NCI-H187 (cell line): ENCODE measurements around the gene FOXI2.

ENCODE experiments used
- DNase-seq, 2 experiments: peaks; one replicate each; lab custom pipeline; 2025; lab: John Stamatoyannopoulos, UW

The FOXI2 gene

DNA sequence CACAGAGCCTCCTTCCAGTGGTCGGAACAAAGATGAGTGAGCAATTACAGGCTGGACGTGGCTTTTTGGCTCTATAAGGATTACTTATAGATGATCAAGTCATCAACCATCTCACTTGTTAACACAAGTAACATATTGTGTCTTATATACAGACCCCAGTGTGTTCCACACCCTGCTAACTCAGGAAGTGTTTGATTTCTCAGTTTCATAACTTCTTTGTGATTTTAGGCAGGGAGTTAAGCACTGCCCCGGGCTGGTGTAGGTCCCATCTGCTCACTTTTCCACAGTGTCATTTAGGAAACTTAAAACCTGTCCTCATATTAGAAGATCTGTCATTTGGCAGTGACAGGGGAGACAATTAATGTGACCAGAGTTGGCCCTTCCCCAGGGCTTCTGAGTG, 6.2 kb downstream of the FOXI2 start:
- no peak for DNase-seq

DNA sequence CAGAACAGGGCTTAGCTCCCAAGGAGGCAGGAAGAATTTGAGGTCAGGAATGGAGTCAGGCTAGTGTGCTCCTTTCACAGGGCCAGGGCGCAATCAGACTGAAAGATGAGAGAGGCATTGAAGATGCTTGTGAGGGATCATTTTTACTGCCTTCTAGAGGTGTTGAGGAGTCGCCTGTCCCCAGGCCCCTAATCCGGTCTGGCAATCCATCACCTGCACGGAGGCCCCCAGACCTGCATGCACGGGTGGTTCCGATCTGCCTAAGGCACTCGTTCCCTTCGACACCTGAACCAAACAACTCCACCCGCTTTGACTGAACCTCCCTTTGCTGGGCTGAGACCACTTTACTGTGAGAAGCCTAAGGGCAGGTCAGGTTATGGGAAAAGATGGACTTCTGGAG, 8.0 kb downstream of the FOXI2 start:
- DNase-seq = no peak

DNA sequence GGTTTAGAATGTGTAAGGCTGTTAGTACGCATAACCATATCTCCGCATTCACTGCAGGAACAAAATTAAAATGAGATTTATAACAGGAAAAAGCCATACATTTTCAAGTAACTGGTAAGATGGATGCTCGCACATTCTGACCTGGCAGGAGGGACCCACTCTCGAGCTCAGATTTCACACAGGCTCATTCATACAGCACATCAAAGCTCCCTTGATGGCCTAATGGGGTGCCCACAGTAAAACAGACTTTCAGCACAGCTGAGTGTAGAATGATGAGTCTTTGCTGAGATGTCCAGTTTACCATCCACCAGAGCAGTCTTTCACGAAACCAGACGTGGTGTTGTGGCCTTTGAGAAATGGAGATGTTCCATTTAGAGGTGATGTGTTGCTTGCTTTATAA, 8.9 kb downstream of the FOXI2 start:
- no peak for DNase-seq

DNA sequence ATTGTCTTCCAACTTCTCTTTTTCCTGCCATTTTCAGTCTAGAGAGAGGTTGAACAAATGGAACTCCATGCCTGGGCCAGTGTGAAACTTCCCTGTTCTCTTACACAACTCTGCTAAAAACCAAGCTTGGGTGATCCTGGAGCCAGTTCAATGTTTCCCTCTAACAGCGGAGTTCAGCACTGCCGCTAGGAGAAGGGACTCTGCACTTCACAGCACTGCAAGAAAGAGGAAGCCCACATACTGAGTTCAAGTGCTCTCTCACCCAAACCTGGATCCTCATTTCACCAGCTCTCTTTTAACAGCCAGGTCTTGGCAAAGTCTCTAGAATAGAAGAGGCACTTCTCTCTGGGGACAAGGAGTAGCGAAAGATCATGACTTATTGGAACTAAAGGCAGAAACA, 18.8 kb downstream of the FOXI2 start:
- DNase-seq = no peak

DNA sequence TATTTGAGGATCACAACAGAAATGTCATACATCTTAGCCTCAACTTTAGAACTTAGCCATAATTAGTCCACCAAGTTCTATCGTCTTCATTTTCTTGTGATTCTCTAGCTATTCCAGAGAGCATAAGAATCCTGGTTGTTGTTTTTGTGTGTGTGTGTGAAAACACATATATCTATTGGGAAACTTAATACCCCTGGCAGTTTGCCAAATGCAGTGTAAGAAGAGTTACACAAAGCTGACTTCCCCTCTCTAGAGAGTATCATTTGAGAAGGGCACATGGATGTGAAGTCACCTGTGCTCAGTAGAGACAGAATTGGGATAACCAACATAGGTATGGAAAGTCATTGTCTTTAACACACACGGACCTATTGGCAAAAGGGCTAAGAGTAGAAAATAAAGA, 19.3 kb downstream of the FOXI2 start:
- DNase-seq = no peak

DNA sequence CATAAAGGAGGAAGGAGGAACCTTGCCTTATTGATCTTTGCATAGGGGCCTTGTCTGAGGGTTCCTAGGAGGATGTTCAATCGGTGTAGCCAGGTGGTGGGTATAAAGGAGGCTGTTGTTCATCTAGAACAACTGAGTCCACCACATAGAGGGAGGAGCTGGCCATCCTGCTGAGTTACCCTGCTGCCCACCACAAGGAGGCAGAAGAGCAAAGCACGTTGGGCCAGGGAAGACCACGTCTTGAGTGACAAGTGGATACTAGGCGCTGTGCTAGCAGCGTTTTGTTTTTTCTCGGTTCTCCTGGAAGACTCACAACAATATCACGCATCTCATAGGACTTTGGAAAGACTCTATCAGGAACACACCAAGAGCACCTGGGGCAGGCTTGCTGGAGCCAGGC, 20.0 kb downstream of the FOXI2 start:
- DNase-seq = no peak

- no peak for DNase-seq
Measured at GRCh38 chr10:127759276-127759675, 22.3 kb downstream of the FOXI2 start.

GRCh38 chr10:127762925-127763324, 25.9 kb downstream of the FOXI2 start:
- no peak for DNase-seq

- DNase-seq = no peak
Measured at GRCh38 chr10:127774766-127775559, 38.0 kb downstream of the FOXI2 start.

GRCh38 chr10:127776816-127777215, 39.8 kb downstream of the FOXI2 start:
- DNase-seq = no peak

- DNase-seq = no peak
Measured at GRCh38 chr10:127781412-127781811, 44.4 kb downstream of the FOXI2 start.

- no peak for DNase-seq
Measured at GRCh38 chr10:127787873-127788272, 50.9 kb downstream of the FOXI2 start.

- DNase-seq = no peak
Measured at GRCh38 chr10:127790066-127790624, 53.2 kb downstream of the FOXI2 start.
